Activated CD8-positive, alpha-beta memory T cell treated with anti-CD3 and anti-CD28 coated beads, Interleukin-2, amount 50 U/mL, for 4 hours (primary cell): ENCODE results near the gene RSRC1.
A peak's percentile ranks its signal among the peaks of the same experiment; 100 is the strongest.
"Not testable (repeated sequence)": the region's sequence is repeated elsewhere in the genome, so short reads cannot be mapped to it uniquely, and the experiment has no call there.

Experiments
- DNase-seq: peaks from one replicate; pipeline ENCODE4 v3.0.0-alpha.2; 2020

RSRC1 gene

GRCh38 chr3:158540066-158540465 is 430.2 kb downstream of the RSRC1 start:
- DNase-seq: no peak

GRCh38 chr3:158548691-158549090 is 438.8 kb downstream of the RSRC1 start:
- DNase-seq: no peak

- not testable (repeated sequence) for DNase-seq
Measured at GRCh38 chr3:158549938-158550337, 440.0 kb downstream of the RSRC1 start.

- DNase-seq: no peak
Measured at GRCh38 chr3:158552124-158552523, 442.2 kb downstream of the RSRC1 start.

GRCh38 chr3:158559504-158559903 is 449.6 kb downstream of the RSRC1 start:
- no peak for DNase-seq

GRCh38 chr3:158560979-158561378 is 451.1 kb downstream of the RSRC1 start:
- DNase-seq: no peak

GRCh38 chr3:158562674-158563073 is 452.8 kb downstream of the RSRC1 start:
- DNase-seq: no peak

- DNase-seq: no peak
Measured at GRCh38 chr3:158563076-158563475, 453.2 kb downstream of the RSRC1 start.

GRCh38 chr3:158565076-158565475 is 455.2 kb downstream of the RSRC1 start:
- no peak for DNase-seq

- no peak for DNase-seq
Measured at GRCh38 chr3:158568784-158569183, 458.9 kb downstream of the RSRC1 start.

- DNase-seq: no peak
Measured at GRCh38 chr3:158569794-158570193, 459.9 kb downstream of the RSRC1 start.

GRCh38 chr3:158570999-158571702 is 461.3 kb downstream of the RSRC1 start, which contains the start of gene MLF1:
MLF1 (plus strand) TSS chr3:158571194; CDS start chr3:158571301, 107 bp downstream.
- peak; percentile 74 for DNase-seq

GRCh38 chr3:158571969-158572765 is 462.3 kb downstream of the RSRC1 start:
- DNase-seq: no peak

GRCh38 chr3:158572766-158573060 is 462.8 kb downstream of the RSRC1 start:
- DNase-seq: no peak

GRCh38 chr3:158573714-158574113 is 463.8 kb downstream of the RSRC1 start:
- DNase-seq: no peak

- no peak for DNase-seq
Measured at GRCh38 chr3:158574646-158575045, 464.8 kb downstream of the RSRC1 start.

GRCh38 chr3:158590223-158590622 is 480.3 kb downstream of the RSRC1 start:
- no peak for DNase-seq
